Nephron progenitor cell (in vitro differentiated cells): ENCODE measurements around the gene MRPL12.

Source experiments
- DNase-seq: peaks from one replicate; pipeline ENCODE4 v3.0.0; 2021
- H3K27ac Mint-ChIP-seq: 2 replicates; pipeline ENCODE4 v1.8.0; 2021; ENCODE audit warnings: mild to moderate bottlenecking, moderate library complexity, mixed read lengths
- H3K27me3 Mint-ChIP-seq: 2 replicates; pipeline ENCODE4 v1.8.0; 2021; ENCODE audit warnings: mild to moderate bottlenecking, low read depth, mixed read lengths; ENCODE audit not compliant: poor library complexity
- H3K36me3 Mint-ChIP-seq: 2 replicates; pipeline ENCODE4 v1.8.0; 2021; ENCODE audit warnings: low read depth, mixed read lengths
- H3K4me1 Mint-ChIP-seq: 2 replicates; pipeline ENCODE4 v1.8.0; 2021; ENCODE audit warnings: mixed read lengths
- H3K4me3 Mint-ChIP-seq: 2 replicates; pipeline ENCODE4 v1.8.0; 2021; ENCODE audit warnings: mild to moderate bottlenecking, moderate library complexity, mixed read lengths
- H3K9me3 Mint-ChIP-seq: 2 replicates; pipeline ENCODE4 v1.8.0; 2021; ENCODE audit warnings: mild to moderate bottlenecking, moderate library complexity, mixed read lengths
- CTCF ChIP-seq: fragments of 200-600 bp; sonication (generic); IDR thresholded peaks from 2 replicates; pipeline ENCODE4 v1.5.0; 2021; ENCODE audit warnings: antibody characterized with exemption

The MRPL12 gene

GRCh38 chr17:81666342-81667191, 36.6 kb upstream of the MRPL12 start, which contains the start of the genes CCDC137 and OXLD1:
Gene CCDC137 (plus strand): TSS chr17:81666737. CDS start chr17:81666767, 30 bp downstream.
Gene OXLD1 (minus strand): TSS chr17:81666605. CDS start chr17:81666577, 28 bp downstream.
- Mint-ChIP-seq H3K27me3 (no peaks in the 10 kb centered on the region), H3K36me3 (peaks cover 40% of the 10 kb centered on the region)

GRCh38 chr17:81667754-81668153, 35.4 kb upstream of the MRPL12 start:
- no peak for DNase-seq
- TF ChIP-seq CTCF, result no peak

More at GRCh38 chr17:81666342-81667191, 36.6 kb upstream of the MRPL12 start, which contains the start of the genes CCDC137 and OXLD1:
- Mint-ChIP-seq H3K4me3 (peak within 1 kb of the TSS; percentile 95), H3K4me1 (peaks cover 36% of the 10 kb centered on the region), H3K27ac (peak within 1 kb of the TSS; percentile 78), H3K9me3 (no peaks in the 10 kb centered on the region)
- no peak for TF ChIP-seq CTCF
- DNase-seq, result peak; percentile 96

GRCh38 chr17:81672504-81672903, 30.7 kb upstream of the MRPL12 start:
- Mint-ChIP-seq H3K36me3 (peaks cover 64% of the 10 kb centered on the region), H3K4me1 (peaks cover 16% of the 10 kb centered on the region), H3K27me3 (peaks cover 3% of the 10 kb centered on the region), H3K4me3 (no peak overlapping the region), H3K27ac (no peak overlapping the region), H3K9me3 (peaks cover 5% of the 10 kb centered on the region)
- DNase-seq, result no peak
- no peak for TF ChIP-seq CTCF

More at GRCh38 chr17:81667754-81668153, 35.4 kb upstream of the MRPL12 start:
- H3K4me3 Mint-ChIP-seq, result peak overlapping the region; percentile 95
- H3K27ac Mint-ChIP-seq, result peak overlapping the region; percentile 83
- H3K27me3 Mint-ChIP-seq, result no peaks in the 10 kb centered on the region
- H3K36me3 Mint-ChIP-seq, result peaks cover 52% of the 10 kb centered on the region
- no peaks in the 10 kb centered on the region for H3K9me3 Mint-ChIP-seq
- peaks cover 36% of the 10 kb centered on the region for H3K4me1 Mint-ChIP-seq

GRCh38 chr17:81672954-81673353, 30.2 kb upstream of the MRPL12 start:
- H3K9me3 Mint-ChIP-seq, result peaks cover 5% of the 10 kb centered on the region
- H3K4me3 Mint-ChIP-seq, result no peak overlapping the region
- H3K4me1 Mint-ChIP-seq, result peaks cover 12% of the 10 kb centered on the region
- TF ChIP-seq CTCF, result no peak
- DNase-seq, result no peak
- H3K27ac Mint-ChIP-seq, result no peak overlapping the region
- H3K27me3 Mint-ChIP-seq, result peaks cover 3% of the 10 kb centered on the region
- H3K36me3 Mint-ChIP-seq, result peaks cover 59% of the 10 kb centered on the region

- peaks cover 5% of the 10 kb centered on the region for H3K9me3 Mint-ChIP-seq
- no peak for DNase-seq
- no peak overlapping the region for H3K4me3 Mint-ChIP-seq
- peaks cover 53% of the 10 kb centered on the region for H3K36me3 Mint-ChIP-seq
- peak overlapping the region; percentile 45 for H3K27ac Mint-ChIP-seq
- H3K27me3 Mint-ChIP-seq, result peaks cover 3% of the 10 kb centered on the region
- H3K4me1 Mint-ChIP-seq, result peaks cover 6% of the 10 kb centered on the region
- no peak for TF ChIP-seq CTCF
Observed at GRCh38 chr17:81673561-81674258, 29.5 kb upstream of the MRPL12 start.
